Testis (tissue), 2 donors: ENCODE data around the gene VSIG2.

Experiments used
- POLR2A ChIP-seq: fragments of 450-650 bp; IDR thresholded peaks from one replicate; pipeline ENCODE4 v1.6.1; 2017; ENCODE audit warnings: antibody characterized with exemption, mild to moderate bottlenecking, moderate library complexity
- TF ChIP-seq, protein P1 (sequence below), 3 experiments: fragments of 450-650 bp in 2 of 3; fragments of 200-600 bp in 1 of 3; sonication (generic) in 1 of 3; IDR thresholded peaks; one replicate each; pipeline ENCODE4 v1.5.1; 2016 to 2019; ENCODE audit warnings: antibody characterized with exemption in 3 of 3, mild to moderate bottlenecking in 2 of 3, moderate library complexity in 1 of 3

DNA sequence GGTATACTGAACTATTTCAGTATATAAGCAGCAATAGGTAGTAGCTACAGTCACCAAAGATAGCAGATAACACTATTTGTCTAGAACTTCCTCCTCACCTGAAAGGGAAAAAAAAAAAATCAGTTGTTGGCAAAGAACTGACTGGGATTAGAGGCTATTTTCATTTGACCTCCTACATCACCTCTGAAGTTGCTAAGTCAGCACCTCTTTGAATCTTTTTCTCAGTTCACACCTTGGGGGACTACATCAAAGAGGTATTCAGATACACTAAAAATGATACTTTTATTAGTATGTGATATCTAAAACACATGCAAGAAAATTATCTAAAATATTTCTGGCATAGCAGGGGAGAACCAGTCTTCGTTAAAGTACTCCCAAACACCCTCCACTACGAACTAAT, 32.0 kb upstream of the VSIG2 start:
- TF ChIP-seq, protein P1, sequence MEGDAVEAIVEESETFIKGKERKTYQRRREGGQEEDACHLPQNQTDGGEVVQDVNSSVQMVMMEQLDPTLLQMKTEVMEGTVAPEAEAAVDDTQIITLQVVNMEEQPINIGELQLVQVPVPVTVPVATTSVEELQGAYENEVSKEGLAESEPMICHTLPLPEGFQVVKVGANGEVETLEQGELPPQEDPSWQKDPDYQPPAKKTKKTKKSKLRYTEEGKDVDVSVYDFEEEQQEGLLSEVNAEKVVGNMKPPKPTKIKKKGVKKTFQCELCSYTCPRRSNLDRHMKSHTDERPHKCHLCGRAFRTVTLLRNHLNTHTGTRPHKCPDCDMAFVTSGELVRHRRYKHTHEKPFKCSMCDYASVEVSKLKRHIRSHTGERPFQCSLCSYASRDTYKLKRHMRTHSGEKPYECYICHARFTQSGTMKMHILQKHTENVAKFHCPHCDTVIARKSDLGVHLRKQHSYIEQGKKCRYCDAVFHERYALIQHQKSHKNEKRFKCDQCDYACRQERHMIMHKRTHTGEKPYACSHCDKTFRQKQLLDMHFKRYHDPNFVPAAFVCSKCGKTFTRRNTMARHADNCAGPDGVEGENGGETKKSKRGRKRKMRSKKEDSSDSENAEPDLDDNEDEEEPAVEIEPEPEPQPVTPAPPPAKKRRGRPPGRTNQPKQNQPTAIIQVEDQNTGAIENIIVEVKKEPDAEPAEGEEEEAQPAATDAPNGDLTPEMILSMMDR (IDR thresholded peaks at IDR 0.05): no peak
- TF ChIP-seq POLR2A: no peak
